CD4-positive, alpha-beta T cell treated with Interleukin-21 for 1 hour (primary cell): ENCODE results near the gene SLC20A1.

ENCODE experiments used
- DNase-seq: peaks from one replicate; pipeline ENCODE4 v3.0.0-alpha.2; 2020

The SLC20A1 gene

DNA sequence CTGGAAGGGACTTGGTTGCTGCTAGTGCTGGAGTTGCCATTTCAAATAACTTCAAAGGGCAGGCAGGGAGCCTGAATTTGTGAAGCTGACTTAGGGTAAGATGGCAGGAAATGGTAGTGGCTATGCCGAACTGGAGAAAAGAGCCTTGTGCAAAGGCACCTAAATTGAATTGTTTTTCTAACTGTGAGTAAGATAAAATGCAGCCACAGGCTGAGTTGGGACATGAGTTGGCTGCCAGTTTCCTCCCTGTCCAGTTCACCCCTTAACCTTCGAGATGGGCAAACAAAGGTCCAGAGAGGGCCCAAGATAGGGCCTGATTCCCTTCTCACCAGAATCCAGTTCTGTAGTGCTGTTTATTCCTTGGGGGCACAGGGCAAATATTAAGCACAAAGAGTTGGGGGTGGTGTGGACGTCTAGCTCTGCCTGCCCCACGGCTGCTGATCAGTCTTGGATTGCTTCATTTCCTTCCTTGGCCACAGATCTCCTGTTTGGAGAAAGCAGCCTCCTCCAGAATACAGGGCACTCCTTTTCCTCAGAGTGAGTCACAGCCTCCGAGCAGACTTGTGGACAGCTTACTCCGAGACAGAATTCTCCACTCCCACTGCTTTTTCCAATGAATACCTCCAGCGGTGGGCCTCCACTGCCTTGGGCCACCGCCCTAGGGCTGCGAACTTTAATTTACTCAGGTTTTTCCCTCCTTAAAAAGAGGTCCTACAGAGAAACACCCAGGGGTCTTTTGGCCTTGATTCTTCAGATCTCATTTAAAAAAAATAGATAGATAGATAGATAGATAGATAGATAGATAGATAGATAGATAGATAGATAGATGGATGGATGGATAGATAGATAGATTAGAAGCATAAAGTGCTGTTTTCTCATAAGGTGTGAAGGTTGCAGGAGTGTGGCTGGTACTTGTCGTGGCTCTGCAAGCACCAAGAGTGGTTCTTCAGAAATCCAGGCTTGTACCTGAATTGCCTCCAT, 18.4 kb upstream of the SLC20A1 start:
- peak; percentile 56 for DNase-seq

- no peak for DNase-seq
These were observed 16.5 kb upstream of the SLC20A1 start for GRCh38 chr2:112629224-112629623.

- no peak for DNase-seq
These were observed 15.9 kb upstream of the SLC20A1 start for GRCh38 chr2:112629823-112630222.

- DNase-seq: no peak
These were observed 15.5 kb upstream of the SLC20A1 start for GRCh38 chr2:112630268-112630667.

GRCh38 chr2:112633708-112634107, 12.0 kb upstream of the SLC20A1 start:
- DNase-seq: no peak

- DNase-seq: peak; percentile 38
These were observed 11.4 kb upstream of the SLC20A1 start for GRCh38 chr2:112634153-112634873.

GRCh38 chr2:112634874-112635157, 10.9 kb upstream of the SLC20A1 start:
- DNase-seq: no peak

DNA sequence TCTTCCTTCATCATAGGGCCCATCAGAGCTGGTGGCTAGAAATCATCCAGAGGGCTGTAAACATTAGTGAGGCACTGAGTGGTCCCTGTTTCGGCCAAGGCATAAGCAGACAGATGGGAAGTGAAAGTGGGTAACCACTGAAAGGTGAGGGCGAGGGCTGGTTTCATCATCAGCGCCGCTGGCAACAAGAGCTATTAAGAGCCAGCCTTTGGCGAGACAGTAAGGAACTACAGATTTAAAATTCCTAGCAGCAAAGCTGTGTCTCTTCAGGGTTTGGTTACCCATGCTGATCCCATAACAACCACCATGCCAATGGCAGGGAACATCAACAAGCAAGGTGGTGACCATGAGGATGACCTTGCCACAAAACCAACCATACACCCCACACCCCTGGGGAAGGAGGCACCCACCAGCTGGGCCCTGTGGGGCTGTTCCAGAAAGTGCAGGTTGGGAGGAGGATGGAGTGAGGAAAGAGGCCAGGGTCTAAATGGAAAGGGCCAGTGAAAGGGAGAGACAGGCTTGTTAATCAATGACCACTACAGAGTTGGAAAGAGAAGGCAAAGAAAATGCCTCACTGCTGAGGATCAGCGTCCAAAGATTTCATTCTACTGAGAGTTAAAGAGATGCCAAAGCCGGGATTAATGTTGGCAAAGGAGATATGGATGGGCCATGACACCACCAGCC, 9.0 kb upstream of the SLC20A1 start:
- no peak for DNase-seq

DNA sequence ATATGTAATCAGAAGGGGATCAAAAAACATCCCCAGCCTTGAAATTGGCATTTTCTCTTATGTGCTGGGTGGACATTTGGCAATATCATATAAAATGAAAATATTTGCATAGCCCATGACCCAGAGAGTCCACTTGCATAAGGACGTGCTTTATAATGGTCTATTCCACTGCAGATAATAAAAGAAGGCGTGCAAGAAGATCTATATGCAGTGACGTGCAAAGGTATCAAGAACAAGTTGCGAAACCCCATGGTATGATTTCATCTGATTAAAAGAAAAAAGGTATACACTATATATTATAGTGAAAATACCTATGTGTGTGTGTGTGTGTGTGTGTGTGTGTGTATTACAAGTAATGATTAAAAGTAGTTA, 8.5 kb upstream of the SLC20A1 start:
- DNase-seq: no peak

- DNase-seq: no peak
These were observed 5.8 kb upstream of the SLC20A1 start for GRCh38 chr2:112639936-112640335.

DNA sequence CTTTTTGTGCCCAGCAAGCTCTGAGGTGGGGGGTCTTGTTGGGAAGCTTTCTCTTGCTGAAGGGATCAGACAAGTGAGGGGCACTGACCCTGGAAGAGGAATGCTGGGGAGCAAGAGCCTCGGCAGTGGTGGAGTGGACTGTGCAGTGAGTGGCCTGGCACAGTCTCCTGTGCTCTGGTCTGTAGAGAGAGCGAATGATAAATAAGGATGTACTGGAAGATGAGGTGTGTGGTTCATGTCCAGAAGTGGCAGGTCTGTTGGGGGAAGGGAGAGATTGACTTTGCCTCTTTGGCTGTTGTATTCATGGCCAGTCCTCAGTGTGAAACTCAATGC, 5.3 kb upstream of the SLC20A1 start:
- no peak for DNase-seq

GRCh38 chr2:112640800-112641675, 4.7 kb upstream of the SLC20A1 start:
- no peak for DNase-seq

DNA sequence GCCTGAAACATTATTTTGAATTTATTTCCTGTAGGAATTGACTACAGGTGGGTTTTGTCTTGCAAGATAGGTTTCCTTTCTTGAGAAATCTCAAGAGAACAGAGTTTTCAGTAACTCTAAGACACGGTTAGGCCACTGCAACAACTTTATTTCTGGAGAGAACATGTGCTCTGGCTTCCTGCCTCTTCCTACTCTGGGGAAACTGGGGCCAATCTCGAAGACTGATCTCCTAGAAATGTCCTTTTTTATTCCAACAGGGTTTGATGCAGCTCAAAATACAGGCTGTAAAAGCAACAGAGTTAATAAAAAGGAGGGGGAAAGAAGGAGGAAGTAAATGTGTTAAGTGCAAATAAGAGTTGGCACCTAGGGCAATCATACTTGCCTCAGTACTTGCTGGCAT, 4.0 kb upstream of the SLC20A1 start:
- DNase-seq: no peak

DNA sequence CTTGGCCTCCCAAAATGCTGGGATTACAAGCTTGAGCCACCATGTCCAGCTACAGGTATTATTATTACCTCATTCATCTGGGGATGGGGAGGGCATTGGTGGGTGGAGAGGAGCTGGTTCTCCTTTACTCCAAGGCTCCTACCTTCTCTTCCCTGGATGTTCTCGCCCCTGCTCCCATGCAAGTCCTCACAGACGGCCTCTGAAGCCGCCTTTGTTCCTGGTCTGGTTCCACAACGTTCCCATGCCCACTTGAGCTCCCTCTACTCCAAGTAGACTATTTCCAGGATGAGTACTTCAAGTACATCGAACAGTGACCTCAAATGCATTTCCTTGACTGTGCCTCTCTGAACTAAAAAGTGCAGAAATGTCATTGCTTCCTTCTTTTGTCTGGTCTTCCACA, 3.2 kb upstream of the SLC20A1 start:
- DNase-seq: no peak

DNA sequence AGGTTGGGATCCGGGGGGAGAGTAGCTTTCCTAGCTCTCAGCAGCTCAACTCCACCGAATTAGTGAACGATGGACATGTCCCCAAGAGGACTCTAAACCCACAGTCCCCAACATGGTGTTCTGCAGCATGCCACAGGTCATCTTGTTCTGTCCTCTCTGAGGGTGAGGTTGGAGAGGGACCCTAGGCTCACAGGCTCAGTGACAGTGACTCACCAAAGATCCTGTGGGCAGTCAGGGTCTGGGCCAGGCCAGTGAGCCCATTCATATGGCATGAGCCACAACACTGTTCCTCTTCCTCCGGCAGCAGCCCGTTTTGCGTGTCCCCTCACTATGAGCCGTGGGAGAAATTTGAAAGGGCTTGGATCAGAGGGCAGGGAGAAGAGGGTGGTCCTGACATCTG, 2.8 kb upstream of the SLC20A1 start:
- DNase-seq: no peak

DNA sequence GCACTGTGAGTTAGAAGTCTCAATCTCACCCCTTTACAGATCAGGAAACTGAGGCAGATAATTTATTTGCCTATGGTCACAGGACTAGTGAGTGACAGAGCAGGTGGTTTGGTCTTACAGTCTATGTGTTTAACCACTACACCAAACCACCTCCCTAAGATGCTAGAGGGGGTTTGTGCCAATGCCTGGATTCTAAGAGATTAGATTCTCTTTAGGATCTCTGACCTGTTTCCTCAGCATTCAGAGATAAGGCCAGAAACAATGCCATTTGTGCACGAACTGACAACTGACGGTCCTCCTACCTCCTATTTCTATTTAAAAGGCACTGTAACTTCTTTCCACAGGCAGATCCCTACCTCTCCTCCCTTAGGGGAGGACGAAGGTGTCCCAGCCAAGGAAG, 2.3 kb upstream of the SLC20A1 start:
- DNase-seq: no peak

GRCh38 chr2:112644155-112644932, 1.4 kb upstream of the SLC20A1 start:
- no peak for DNase-seq

GRCh38 chr2:112644933-112645309, 818 bp upstream of the SLC20A1 start:
- DNase-seq: no peak

DNA sequence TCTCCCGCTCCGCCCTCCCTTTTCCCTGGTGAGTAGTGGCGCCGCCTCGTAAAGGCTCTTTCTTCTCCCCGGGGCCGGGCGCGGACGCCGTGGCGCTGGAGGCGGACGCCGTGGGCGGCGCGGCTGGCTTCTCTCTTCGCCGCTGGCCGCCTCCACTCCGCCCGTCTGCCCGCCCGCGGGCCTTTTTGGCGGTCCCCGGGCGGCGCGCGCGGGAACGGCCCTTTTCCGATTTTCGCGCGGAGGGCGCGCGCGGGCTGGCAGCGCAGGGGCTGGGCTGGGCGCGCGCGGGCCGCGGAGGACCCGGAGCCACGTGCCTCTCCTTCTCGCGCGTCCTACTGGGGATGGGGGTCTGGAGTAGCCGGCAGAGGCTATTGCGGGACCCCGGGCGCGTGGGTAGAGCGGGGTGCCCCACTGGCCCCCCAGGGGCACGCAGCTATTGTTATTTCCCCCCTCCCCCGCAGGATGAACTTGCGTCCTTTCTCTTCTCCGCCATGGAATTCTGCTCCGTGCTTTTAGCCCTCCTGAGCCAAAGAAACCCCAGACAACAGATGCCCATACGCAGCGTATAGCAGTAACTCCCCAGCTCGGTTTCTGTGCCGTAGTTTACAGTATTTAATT, 472 bp downstream of the SLC20A1 start:
- DNase-seq: peak; percentile 57

- DNase-seq: no peak
These were observed 1.3 kb downstream of the SLC20A1 start for GRCh38 chr2:112646791-112647689.

GRCh38 chr2:112648081-112648480, 2.3 kb downstream of the SLC20A1 start:
- no peak for DNase-seq
